Coronary artery (tissue), 2 donors: ENCODE results near the gene DNMT3A.
A peak's percentile ranks its signal among the peaks of the same experiment; 100 is the strongest.

Experiments
- DNase-seq: peaks from one replicate; pipeline ENCODE4 v3.0.0-alpha.2; 2017; ENCODE audit warnings: low spot score
- H3K27ac ChIP-seq, 2 donors: fragments of 200-600 bp; sonication (generic); one replicate each; pipeline ENCODE4 v1.5.1; 2016 to 2019
- H3K4me3 ChIP-seq: fragments of 200-600 bp; sonication (generic); 2 replicates; pipeline ENCODE4 v1.5.1; 2016; ENCODE audit warnings: mild to moderate bottlenecking, moderate library complexity
- TF ChIP-seq, protein P1 (sequence below): fragments of 200-600 bp; sonication (generic); IDR thresholded peaks from one replicate; pipeline ENCODE4 v1.5.1; 2019; ENCODE audit warnings: antibody characterized with exemption

DNMT3A gene

GRCh38 chr2:25254961-25255360 lies 86.8 kb downstream of the DNMT3A start:
- Histone ChIP-seq H3K4me3 (no peak overlapping the region), H3K27ac (no peak overlapping the region)
- TF ChIP-seq, protein P1, sequence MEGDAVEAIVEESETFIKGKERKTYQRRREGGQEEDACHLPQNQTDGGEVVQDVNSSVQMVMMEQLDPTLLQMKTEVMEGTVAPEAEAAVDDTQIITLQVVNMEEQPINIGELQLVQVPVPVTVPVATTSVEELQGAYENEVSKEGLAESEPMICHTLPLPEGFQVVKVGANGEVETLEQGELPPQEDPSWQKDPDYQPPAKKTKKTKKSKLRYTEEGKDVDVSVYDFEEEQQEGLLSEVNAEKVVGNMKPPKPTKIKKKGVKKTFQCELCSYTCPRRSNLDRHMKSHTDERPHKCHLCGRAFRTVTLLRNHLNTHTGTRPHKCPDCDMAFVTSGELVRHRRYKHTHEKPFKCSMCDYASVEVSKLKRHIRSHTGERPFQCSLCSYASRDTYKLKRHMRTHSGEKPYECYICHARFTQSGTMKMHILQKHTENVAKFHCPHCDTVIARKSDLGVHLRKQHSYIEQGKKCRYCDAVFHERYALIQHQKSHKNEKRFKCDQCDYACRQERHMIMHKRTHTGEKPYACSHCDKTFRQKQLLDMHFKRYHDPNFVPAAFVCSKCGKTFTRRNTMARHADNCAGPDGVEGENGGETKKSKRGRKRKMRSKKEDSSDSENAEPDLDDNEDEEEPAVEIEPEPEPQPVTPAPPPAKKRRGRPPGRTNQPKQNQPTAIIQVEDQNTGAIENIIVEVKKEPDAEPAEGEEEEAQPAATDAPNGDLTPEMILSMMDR = no peak
- no peak for DNase-seq

- no peak for DNase-seq
- TF ChIP-seq, protein P1 = no peak
- peak overlapping the region; percentile 94 for H3K4me3 ChIP-seq
- H3K27ac ChIP-seq = peak overlapping the region in 1 of 2 donors; percentile 83
Observed at GRCh38 chr2:25253153-25253626, 88.5 kb downstream of the DNMT3A start.

DNA sequence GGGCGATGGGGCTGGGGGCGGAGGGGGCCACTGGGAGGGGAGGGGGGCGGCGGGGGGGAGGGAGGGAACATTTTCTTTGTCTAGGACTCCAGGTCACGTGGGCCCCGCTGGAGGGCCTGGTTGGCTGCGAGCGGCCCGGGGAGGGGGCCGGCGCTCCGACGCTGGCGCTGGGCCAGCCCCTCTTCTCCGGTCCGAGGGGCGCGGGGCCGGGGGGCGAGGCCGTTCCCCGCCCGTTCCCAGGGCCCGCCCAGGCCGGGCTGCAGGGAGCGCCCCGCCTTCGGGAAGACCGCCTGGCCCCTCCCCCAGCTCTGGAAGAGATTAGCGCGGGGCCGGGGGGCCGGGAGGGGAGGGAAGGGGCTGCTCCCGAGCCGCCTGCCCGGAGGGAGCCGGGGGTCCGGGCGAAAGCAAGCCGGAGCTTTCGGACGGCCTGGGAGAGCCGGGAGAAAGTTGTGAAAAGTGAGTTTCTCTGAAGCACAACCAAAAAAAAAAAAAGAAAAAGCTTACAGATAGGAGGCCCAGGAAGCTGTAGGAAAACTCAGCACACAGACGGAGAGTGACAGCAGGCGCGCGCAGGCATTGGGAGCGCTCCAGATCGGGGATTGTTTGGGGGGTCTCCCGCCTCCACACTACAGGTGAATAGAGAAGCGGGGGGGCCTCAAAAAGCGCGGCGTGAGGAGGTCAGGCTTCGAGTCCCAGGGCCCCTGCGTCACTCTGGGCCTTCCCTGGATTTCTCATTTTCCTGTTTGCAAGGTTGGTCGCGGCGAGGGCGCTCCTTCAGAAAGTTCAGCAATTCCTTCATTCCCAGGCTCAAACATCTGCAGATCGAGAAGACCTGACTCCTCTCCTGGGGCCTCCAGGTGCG lies 89.2 kb downstream of the DNMT3A start:
- peak overlapping the region; percentile 69 to 83 for H3K27ac ChIP-seq
- peak overlapping the region; percentile 94 for H3K4me3 ChIP-seq
- no peak for DNase-seq
- TF ChIP-seq, protein P1 = no peak

GRCh38 chr2:25251422-25252273 lies 90.1 kb downstream of the DNMT3A start:
- TF ChIP-seq, protein P1 = no peak
- DNase-seq = no peak
- peak overlapping the region; percentile 69 to 83 for H3K27ac ChIP-seq
- peak overlapping the region; percentile 94 for H3K4me3 ChIP-seq

DNA sequence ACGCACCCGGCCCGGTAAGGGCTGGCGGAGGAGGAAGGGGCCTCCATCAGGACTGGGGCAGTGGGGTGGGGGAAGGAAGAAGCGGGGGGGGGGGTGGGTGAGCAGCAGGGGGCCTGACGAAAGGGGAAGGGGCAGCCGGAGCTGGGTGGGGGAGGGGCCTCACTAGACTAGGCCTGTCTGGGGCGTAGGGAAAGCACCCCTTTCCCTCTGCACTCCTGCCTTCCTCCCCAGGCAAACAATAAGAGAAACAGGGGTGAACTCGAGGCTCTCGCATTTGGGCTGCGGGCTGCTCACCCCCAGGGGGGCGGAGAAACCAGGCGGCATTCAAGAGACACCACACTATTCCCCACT lies 90.7 kb downstream of the DNMT3A start:
- Histone ChIP-seq H3K4me3 (peak overlapping the region; percentile 94), H3K27ac (no peak overlapping the region)
- DNase-seq = no peak
- TF ChIP-seq, protein P1 = no peak

GRCh38 chr2:25250331-25251070 lies 91.2 kb downstream of the DNMT3A start:
- Histone ChIP-seq H3K27ac (no peak overlapping the region), H3K4me3 (no peak overlapping the region)
- no peak for DNase-seq
- TF ChIP-seq, protein P1 = no peak
